ENCODE data around the gene ELANE. TPM values are rescaled to one million over a fixed set of nuclear protein-coding genes. Genes with fewer than 3 reads are reported as not detected.

The ELANE gene
- total and polyA plus RNA-seq, 9 of the 15 experiments (the other 6 are each of a cell fraction or from before 2014, with no cell fraction given) = not detected

GRCh38 chr19:831407-832369, 20.4 kb upstream of the ELANE start (continued):
- no peak for TF ChIP-seq ZSCAN29 (IDR thresholded peaks at IDR 0.05)
- TF ChIP-seq BRF2 (IDR thresholded peaks at IDR 0.05; ENCODE audit: borderline replicate concordance, insufficient read depth, insufficient read length) = no peak
- no peak for TF ChIP-seq EZH2 (IDR thresholded peaks at IDR 0.05; ENCODE audit: borderline replicate concordance, low read depth, low read length)
- no peak for TF ChIP-seq ZNF764 (CRISPR knock-in tag; IDR thresholded peaks at IDR 0.05; ENCODE audit: low read depth)
- no peak for TF ChIP-seq TFAM (CRISPR knock-in tag; conservative IDR thresholded peaks at IDR 0.05)
- no peak for TF ChIP-seq ZNF134 (CRISPR knock-in tag; conservative IDR thresholded peaks at IDR 0.05)
- no peak for TF ChIP-seq GTF2E2 (tag; IDR thresholded peaks at IDR 0.05)
- 0 out of 2 replicates have a peak, but pooled peaks have one; percentile 16 for TF ChIP-seq ZNF263 (CRISPR knock-in tag; IDR thresholded peaks at IDR 0.05; ENCODE audit: borderline replicate concordance)
- no peak for TF ChIP-seq WHSC1 (IDR thresholded peaks at IDR 0.05; ENCODE audit: low read length)
- no peak for TF ChIP-seq NRF1 (conservative IDR thresholded peaks at IDR 0.05 in 1 of 2, IDR thresholded peaks at IDR 0.05 in 1 of 2)
- TF ChIP-seq JUNB (CRISPR knock-in tag; conservative IDR thresholded peaks at IDR 0.05) = no peak
- no peak for TF ChIP-seq POLR2B (IDR thresholded peaks at IDR 0.05; ENCODE audit: low read depth, partially characterized antibody)
- TF ChIP-seq, protein P1, sequence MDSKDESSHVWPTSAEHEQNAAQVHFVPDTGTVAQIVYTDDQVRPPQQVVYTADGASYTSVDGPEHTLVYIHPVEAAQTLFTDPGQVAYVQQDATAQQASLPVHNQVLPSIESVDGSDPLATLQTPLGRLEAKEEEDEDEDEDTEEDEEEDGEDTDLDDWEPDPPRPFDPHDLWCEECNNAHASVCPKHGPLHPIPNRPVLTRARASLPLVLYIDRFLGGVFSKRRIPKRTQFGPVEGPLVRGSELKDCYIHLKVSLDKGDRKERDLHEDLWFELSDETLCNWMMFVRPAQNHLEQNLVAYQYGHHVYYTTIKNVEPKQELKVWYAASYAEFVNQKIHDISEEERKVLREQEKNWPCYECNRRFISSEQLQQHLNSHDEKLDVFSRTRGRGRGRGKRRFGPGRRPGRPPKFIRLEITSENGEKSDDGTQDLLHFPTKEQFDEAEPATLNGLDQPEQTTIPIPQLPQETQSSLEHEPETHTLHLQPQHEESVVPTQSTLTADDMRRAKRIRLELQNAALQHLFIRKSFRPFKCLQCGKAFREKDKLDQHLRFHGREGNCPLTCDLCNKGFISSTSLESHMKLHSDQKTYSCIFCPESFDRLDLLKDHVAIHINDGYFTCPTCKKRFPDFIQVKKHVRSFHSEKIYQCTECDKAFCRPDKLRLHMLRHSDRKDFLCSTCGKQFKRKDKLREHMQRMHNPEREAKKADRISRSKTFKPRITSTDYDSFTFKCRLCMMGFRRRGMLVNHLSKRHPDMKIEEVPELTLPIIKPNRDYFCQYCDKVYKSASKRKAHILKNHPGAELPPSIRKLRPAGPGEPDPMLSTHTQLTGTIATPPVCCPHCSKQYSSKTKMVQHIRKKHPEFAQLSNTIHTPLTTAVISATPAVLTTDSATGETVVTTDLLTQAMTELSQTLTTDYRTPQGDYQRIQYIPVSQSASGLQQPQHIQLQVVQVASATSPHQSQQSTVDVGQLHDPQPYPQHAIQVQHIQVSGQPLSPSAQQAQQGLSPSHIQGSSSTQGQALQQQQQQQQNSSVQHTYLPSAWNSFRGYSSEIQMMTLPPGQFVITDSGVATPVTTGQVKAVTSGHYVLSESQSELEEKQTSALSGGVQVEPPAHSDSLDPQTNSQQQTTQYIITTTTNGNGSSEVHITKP (IDR thresholded peaks at IDR 0.05; ENCODE audit: partially characterized antibody) = no peak
- no peak for TF ChIP-seq MECOM (CRISPR knock-in tag; IDR thresholded peaks at IDR 0.05)
- no peak for TF ChIP-seq ZNF124 (CRISPR knock-in tag; IDR thresholded peaks at IDR 0.05)
- no peak for TF ChIP-seq BDP1 (IDR thresholded peaks at IDR 0.05; ENCODE audit: insufficient read depth, insufficient read length)
- TF ChIP-seq E4F1 (CRISPR knock-in tag; IDR thresholded peaks at IDR 0.05; ENCODE audit: borderline replicate concordance) = no peak
- TF ChIP-seq ESRRB (CRISPR knock-in tag; IDR thresholded peaks at IDR 0.05; ENCODE audit: borderline replicate concordance) = no peak
- TF ChIP-seq JUND (IDR thresholded peaks at IDR 0.05; ENCODE audit: borderline replicate concordance, low read depth, low read length) = no peak
- no peak for TF ChIP-seq JUND (tag; IDR thresholded peaks at IDR 0.05; ENCODE audit: borderline replicate concordance, low read depth, low read length)
- no peak for TF ChIP-seq RBM39 (optimal IDR thresholded peaks at IDR 0.05; ENCODE audit: low read depth, low read length)
